ENCODE data around the gene HADHB.
A peak's percentile ranks its signal among the peaks of the same experiment; 100 is the strongest.
"Not testable (repeated sequence)": the region's sequence is repeated elsewhere in the genome, so short reads cannot be mapped to it uniquely, and the experiment has no call there.

Gene HADHB

GRCh38 chr2:26297061-26297460 lies 52.3 kb downstream of the HADHB start:
- DNase-seq (ENCODE audit: low spot score): no peak

- DNase-seq (ENCODE audit: low spot score): no peak
Observed at GRCh38 chr2:26298286-26298637, 53.5 kb downstream of the HADHB start.

- no peak for DNase-seq (ENCODE audit: low spot score)
Observed at GRCh38 chr2:26298638-26299393, 54.1 kb downstream of the HADHB start.

- DNase-seq (ENCODE audit: low spot score): peak; percentile 44
Observed at GRCh38 chr2:26299471-26300101, 54.8 kb downstream of the HADHB start.

GRCh38 chr2:26300234-26300925 lies 55.6 kb downstream of the HADHB start:
- DNase-seq (ENCODE audit: low spot score): peak; percentile 4

GRCh38 chr2:26302846-26303245 lies 58.1 kb downstream of the HADHB start:
- DNase-seq (ENCODE audit: low spot score): peak; percentile 3

- DNase-seq (ENCODE audit: low spot score): not testable (repeated sequence)
Observed at GRCh38 chr2:26305094-26305493, 60.4 kb downstream of the HADHB start.

GRCh38 chr2:26305540-26305939 lies 60.8 kb downstream of the HADHB start:
- DNase-seq (ENCODE audit: low spot score): no peak

GRCh38 chr2:26309921-26310320 lies 65.2 kb downstream of the HADHB start:
- DNase-seq (ENCODE audit: low spot score): no peak

- no peak for DNase-seq (ENCODE audit: low spot score)
Observed at GRCh38 chr2:26312471-26312870, 67.7 kb downstream of the HADHB start.

GRCh38 chr2:26313446-26313845 lies 68.7 kb downstream of the HADHB start:
- no peak for DNase-seq (ENCODE audit: low spot score)

GRCh38 chr2:26314243-26314642 lies 69.5 kb downstream of the HADHB start:
- no peak for DNase-seq (ENCODE audit: low spot score)

- no peak for DNase-seq (ENCODE audit: low spot score)
Observed at GRCh38 chr2:26316041-26316440, 71.3 kb downstream of the HADHB start.

- DNase-seq (ENCODE audit: low spot score): no peak
Observed at GRCh38 chr2:26316845-26317244, 72.1 kb downstream of the HADHB start.

GRCh38 chr2:26317377-26318105 lies 72.8 kb downstream of the HADHB start:
- DNase-seq (ENCODE audit: low spot score): no peak

GRCh38 chr2:26318950-26319349 lies 74.2 kb downstream of the HADHB start:
- DNase-seq (ENCODE audit: low spot score): no peak

- DNase-seq (ENCODE audit: low spot score): not testable (repeated sequence)
Observed at GRCh38 chr2:26324479-26324878, 79.7 kb downstream of the HADHB start.

- no peak for DNase-seq (ENCODE audit: low spot score)
Observed at GRCh38 chr2:26324903-26325302, 80.2 kb downstream of the HADHB start.

- DNase-seq (ENCODE audit: low spot score): no peak
Observed at GRCh38 chr2:26325851-26326250, 81.1 kb downstream of the HADHB start.

GRCh38 chr2:26326514-26326913 lies 81.8 kb downstream of the HADHB start:
- DNase-seq (ENCODE audit: low spot score): no peak

GRCh38 chr2:26327291-26328272 lies 82.8 kb downstream of the HADHB start:
- DNase-seq (ENCODE audit: low spot score): no peak

Measured in LoVo (cell line).